Upper lobe of right lung (tissue), 1 donor: Measurements from ENCODE around the gene PUM1. TPM values are rescaled to one million over a fixed set of nuclear protein-coding genes. Genes with fewer than 3 reads are reported as not detected.
A peak's percentile ranks its signal among the peaks of the same experiment; 100 is the strongest.

Experiments used
- ATAC-seq: fragments of 200-7000 bp; cut with Tn5 transposase; one replicate; pipeline ENCODE4 v1.9.1; 2020; ENCODE audit warnings: mild to moderate bottlenecking, moderate library complexity
- DNase-seq: peaks from one replicate; pipeline ENCODE4 v3.0.0-alpha.2; 2020
- H3K27ac ChIP-seq: fragments of 200-600 bp; one replicate; pipeline ENCODE4 v1.8.0; 2022
- H3K27me3 ChIP-seq: fragments of 200-600 bp; one replicate; pipeline ENCODE4 v1.8.0; 2022; ENCODE audit warnings: mild to moderate bottlenecking
- H3K36me3 ChIP-seq: fragments of 200-600 bp; one replicate; pipeline ENCODE4 v1.8.0; 2022
- H3K4me1 ChIP-seq: fragments of 200-600 bp; one replicate; pipeline ENCODE4 v1.8.0; 2022
- H3K4me3 ChIP-seq: fragments of 200-600 bp; one replicate; pipeline ENCODE4 v1.8.0; 2022; ENCODE audit warnings: mild to moderate bottlenecking
- H3K9me3 ChIP-seq: fragments of 200-600 bp; one replicate; pipeline ENCODE4 v1.8.0; 2022
- intact Hi-C: fragments of 100-400 bp; cut with DNase I; formaldehyde crosslinking; loops from one replicate; pipeline ENCODE4 v1.11.0; 2022
- total RNA-seq: library from RNA; stranded (reverse); fragmentation: NEBNext Ultra II Directional; extraction: Animal tissue kit (Norgen Biotek cat#: 25700); gene quantifications from one replicate; pipeline ENCODE4 v1.2.1, GENCODE V29; 2021
- TF ChIP-seq, protein P1 (sequence below): fragments of 200-600 bp; IDR thresholded peaks from one replicate; pipeline ENCODE4 v1.8.0; 2022; ENCODE audit warnings: antibody characterized with exemption
- donor health status: DM: no; HTN: yes; CAD: no; lungs with severe emphysema.

Gene PUM1
- total RNA-seq, 1 donor from 2014 or later: 117 TPM

DNA sequence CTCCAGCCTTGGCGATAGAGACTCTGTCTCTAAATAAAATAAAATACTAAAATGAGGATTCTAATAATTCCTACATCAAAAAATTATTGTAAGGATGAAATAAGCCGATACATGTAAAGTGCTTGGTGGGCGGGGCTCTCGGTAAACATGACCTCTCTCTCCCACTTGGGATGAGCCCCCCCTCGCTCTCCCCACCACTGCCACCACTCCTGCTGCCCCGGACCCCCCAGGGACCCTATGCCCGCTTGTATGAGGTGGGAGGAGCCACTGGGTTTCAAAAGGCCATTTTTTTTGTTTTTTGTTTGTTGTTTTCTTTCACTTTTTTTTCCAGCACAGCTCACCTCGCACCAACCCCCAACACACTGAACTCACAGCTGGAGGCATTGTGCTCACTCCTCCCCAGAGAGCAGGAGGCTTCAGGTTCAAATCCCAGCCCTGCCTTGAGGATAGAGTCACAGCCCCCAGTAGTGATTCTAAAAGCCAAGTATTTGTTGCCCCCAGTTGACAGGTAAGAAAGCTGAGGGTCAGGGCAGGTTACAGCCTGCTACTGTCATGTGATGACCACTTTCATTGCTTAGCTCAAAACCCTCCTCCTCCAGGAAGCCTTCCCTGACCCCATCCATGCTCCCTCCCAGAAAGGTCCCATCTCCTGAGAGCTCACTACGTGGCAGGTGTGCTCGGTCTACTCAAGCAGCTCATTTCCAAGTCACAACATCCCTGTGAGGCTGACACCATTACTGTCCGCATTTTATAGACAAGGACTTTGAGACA, 161.1 kb downstream of the PUM1 start:
- TF ChIP-seq, protein P1, sequence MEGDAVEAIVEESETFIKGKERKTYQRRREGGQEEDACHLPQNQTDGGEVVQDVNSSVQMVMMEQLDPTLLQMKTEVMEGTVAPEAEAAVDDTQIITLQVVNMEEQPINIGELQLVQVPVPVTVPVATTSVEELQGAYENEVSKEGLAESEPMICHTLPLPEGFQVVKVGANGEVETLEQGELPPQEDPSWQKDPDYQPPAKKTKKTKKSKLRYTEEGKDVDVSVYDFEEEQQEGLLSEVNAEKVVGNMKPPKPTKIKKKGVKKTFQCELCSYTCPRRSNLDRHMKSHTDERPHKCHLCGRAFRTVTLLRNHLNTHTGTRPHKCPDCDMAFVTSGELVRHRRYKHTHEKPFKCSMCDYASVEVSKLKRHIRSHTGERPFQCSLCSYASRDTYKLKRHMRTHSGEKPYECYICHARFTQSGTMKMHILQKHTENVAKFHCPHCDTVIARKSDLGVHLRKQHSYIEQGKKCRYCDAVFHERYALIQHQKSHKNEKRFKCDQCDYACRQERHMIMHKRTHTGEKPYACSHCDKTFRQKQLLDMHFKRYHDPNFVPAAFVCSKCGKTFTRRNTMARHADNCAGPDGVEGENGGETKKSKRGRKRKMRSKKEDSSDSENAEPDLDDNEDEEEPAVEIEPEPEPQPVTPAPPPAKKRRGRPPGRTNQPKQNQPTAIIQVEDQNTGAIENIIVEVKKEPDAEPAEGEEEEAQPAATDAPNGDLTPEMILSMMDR: no peak
- H3K27me3 ChIP-seq: no peaks in the 10 kb centered on the region
- no peaks in the 10 kb centered on the region for H3K36me3 ChIP-seq
- no peaks in the 10 kb centered on the region for H3K9me3 ChIP-seq
- peaks cover 37% of the 10 kb centered on the region for H3K4me1 ChIP-seq
- no peak overlapping the region for H3K4me3 ChIP-seq
- intact Hi-C loops: no loop called here
- DNase-seq (no peak), ATAC-seq (no peak)
- no peak overlapping the region for H3K27ac ChIP-seq

DNA sequence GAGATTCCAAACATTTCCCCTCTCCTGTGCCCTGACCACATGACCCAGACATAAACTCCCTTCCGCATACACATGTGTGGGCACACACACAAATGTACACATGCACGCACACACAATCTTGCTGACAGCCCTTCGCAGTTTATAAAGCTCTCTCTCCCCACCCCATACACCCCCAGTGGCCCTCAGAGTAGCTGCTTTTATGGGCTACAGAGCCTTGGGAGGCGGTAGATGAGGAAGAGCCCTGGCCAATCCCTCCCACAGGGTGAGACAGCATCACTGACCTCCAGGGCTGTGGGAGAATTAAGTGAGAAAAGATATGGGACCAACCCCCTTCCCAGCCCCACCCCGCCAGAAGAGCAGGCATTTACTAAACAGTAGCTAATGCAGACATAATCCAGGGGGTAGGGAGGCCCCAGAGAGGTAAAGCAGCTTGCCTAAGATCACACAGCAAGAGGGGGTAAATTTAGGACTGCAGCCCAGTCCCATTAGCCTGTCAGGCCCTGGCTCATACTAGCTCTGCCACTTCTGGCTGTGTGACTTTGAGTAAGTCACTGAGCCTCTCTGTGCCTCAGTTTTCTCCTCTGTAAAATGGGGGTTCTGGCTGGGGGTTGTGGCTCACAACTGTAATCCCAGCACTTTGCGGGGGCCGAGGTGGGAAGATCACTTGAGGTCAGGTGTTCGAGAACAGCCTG, 162.0 kb downstream of the PUM1 start:
- DNase-seq (no peak), ATAC-seq (no peak)
- Histone ChIP-seq H3K36me3 (no peaks in the 10 kb centered on the region), H3K9me3 (no peaks in the 10 kb centered on the region), H3K4me3 (no peak overlapping the region), H3K27ac (no peak overlapping the region), H3K4me1 (peaks cover 32% of the 10 kb centered on the region), H3K27me3 (no peaks in the 10 kb centered on the region)
- TF ChIP-seq, protein P1: no peak
- intact Hi-C loops: no loop called here

DNA sequence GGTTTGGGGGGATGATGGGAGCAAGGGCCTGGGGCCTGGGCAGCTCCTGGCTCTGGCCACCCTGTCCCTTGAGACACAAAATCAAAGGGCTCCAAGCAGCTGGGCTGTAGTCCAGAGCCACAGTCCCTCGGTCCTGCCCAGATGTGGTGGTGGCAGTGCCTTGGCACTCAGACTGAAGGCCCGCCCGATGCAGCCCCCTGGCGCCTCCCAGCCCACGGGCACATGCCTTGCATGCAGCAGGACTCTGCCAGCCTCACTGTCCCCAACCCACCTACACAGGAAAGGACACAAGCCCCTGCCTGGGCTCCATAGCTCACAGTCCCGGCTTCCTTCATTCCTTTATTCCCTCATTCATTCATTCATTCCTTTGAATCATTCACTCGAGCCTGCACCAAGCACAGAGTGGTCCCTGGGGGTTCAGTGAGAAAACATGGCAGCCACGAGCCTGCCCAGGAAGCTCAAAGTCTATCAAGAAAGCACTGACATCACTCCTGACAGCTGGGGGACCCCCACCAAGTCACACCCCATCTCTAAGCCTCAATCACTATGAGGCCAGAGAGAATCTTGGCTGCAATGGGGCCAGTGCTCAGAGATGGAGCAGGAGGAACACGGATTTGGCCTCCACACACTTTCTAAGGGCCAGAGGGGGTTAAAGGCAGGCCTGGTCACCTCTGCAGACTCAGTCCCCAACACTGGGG, 162.8 kb downstream of the PUM1 start:
- Histone ChIP-seq H3K27ac (peak overlapping the region; percentile 20), H3K4me3 (no peak overlapping the region), H3K36me3 (no peaks in the 10 kb centered on the region), H3K27me3 (no peaks in the 10 kb centered on the region), H3K4me1 (peaks cover 30% of the 10 kb centered on the region), H3K9me3 (no peaks in the 10 kb centered on the region)
- no peak for DNase-seq
- TF ChIP-seq, protein P1: no peak
- ATAC-seq: peak; percentile 2
- intact Hi-C loops: no loop called here

DNA sequence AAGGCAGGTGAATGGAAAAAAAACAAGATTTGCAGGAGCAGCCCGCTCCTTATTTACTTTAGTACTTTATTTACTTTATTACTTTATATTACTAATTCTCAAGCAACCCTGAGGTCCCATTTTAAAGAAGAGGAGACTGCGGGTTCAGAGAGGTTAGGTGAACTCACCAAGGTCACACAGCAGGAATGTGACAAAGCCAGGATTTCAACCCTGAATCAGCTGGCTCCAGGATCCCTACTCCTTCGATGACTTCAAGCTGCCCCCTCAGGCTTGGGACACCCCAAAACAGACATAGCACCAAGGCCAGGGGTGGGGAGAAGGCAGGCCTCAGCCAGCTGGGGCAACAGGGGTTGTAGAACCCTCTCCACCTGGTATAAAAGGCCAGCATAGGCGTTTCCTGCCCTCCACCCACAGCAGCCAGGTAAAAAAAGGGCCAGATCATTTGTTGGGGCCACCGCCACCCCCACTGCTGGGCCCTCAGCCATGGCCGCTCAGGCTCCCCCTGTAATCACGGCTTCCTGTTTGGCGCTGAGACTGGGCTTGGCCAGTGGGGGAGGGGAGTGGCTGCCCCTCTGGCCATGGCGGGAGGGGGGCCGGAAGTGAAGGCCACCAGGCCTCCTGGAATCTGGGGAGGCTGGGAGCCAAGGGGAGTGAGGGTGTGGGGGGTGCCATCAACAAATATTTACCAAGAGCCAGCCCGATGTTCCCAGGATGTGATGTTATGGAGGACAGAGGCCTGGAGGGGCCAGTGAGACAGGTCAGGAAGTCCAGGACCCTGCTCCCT, 163.5 kb downstream of the PUM1 start:
- no peaks in the 10 kb centered on the region for H3K9me3 ChIP-seq
- TF ChIP-seq, protein P1: no peak
- peak; percentile 25 for ATAC-seq
- no peak overlapping the region for H3K4me3 ChIP-seq
- no peaks in the 10 kb centered on the region for H3K27me3 ChIP-seq
- no peak for DNase-seq
- peaks cover 23% of the 10 kb centered on the region for H3K4me1 ChIP-seq
- no peaks in the 10 kb centered on the region for H3K36me3 ChIP-seq
- H3K27ac ChIP-seq: peak overlapping the region; percentile 20
- intact Hi-C loops: no loop called here

DNA sequence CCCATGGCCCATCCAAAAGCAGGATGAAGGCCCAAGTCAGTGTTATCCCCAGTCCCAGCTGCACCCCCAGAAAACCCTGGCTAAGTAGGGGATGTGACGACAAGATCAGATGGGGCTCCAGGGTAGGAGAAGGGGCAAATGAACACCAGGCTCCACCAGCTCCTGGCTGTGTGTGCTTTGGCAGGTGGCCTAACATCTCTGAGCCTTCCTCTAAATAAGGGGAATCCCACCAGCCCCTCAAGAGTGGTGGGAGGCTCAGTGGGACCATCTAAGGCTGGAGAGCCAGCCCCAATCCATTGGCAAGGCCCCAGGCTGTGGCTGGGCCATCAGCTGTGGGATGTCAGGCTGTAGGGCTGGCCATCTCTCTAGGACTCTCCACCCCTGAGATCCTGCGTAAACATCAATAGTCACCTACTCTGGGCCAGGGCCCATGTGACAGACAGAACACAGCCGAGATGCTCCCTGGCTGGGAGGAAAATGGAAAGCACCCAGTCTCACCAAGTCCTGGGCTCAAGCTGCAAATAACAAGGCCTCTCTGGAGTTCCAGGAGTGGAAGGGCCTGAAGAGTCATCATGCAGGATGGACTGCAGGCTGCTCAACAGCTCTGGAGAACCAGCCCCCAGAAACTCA, 164.5 kb downstream of the PUM1 start:
- ATAC-seq: peak; percentile 2
- Histone ChIP-seq H3K27ac (no peak overlapping the region), H3K4me1 (peaks cover 23% of the 10 kb centered on the region), H3K27me3 (no peaks in the 10 kb centered on the region), H3K9me3 (no peaks in the 10 kb centered on the region), H3K36me3 (no peaks in the 10 kb centered on the region), H3K4me3 (no peak overlapping the region)
- TF ChIP-seq, protein P1: no peak
- no peak for DNase-seq
- intact Hi-C loops: no loop called here
